HepG2 (cell line): Measurements from ENCODE around the gene IRF3. TPM values are rescaled to one million over a fixed set of nuclear protein-coding genes. Genes with fewer than 3 reads are reported as not detected.

ENCODE experiments used
- ATAC-seq: fragments of 200-7000 bp; cut with Tn5 transposase; 3 replicates; pipeline ENCODE4 v1.9.1; 2020; ENCODE audit warnings: mild to moderate bottlenecking, moderate library complexity
- BruUV-seq: library from RNA; stranded (reverse); fragments of 400-500 nt; replicated peaks from 2 replicates; lab custom pipeline; 2021; lab: Mats Ljungman, UMichigan
- CTCF ChIA-PET: fragments of 300-600 bp; formaldehyde crosslinking; extraction: SDS; loops from one replicate; lab custom pipeline; 2021; ENCODE audit warnings: low total read pairs, inconsistent platforms, low intra/inter-chr PET ratio; lab: Yijun Ruan, JAX
- POLR2A ChIA-PET: fragments of 350-600 bp; sonication (Branson Sonifier 250); formaldehyde crosslinking; loops from one replicate; lab custom pipeline; 2020; ENCODE audit warnings: antibody characterized with exemption, inconsistent platforms; lab: Yijun Ruan, JAX
- DNase-seq: peaks from one replicate; pipeline ENCODE4 v3.0.0-alpha.2; 2015; ENCODE audit warnings: low spot score
- FAIRE-seq: peaks from 3 replicates; lab custom pipeline; 2011; peaks lifted over from hg19 to GRCh38; lab: Jason Lieb, UNC
- H2AFZ ChIP-seq: one replicate; pipeline ENCODE4 v1.6.1; 2011; ENCODE audit warnings: low read length, inconsistent platforms
- H3K27ac ChIP-seq: fragments of 300-600 bp; 3 replicates; pipeline ENCODE4 v1.8.0; 2011; ENCODE audit warnings: mixed run types, mild to moderate bottlenecking, mixed read lengths, low read length, inconsistent platforms; ENCODE audit not compliant: insufficient read depth; ENCODE audit errors: extremely low read length
- H3K27me3 ChIP-seq, 2 experiments: fragments of 200-600 bp in 1 of 2; 2 replicates in 1 of 2; 3 replicates in 1 of 2; pipeline versions ENCODE4 v1.6.0 to v1.8.0; 2011; ENCODE audit warnings: low read length in 2 of 2, mild to moderate bottlenecking in 2 of 2, moderate library complexity in 2 of 2, inconsistent platforms in 1 of 2; ENCODE audit not compliant: insufficient read depth in 2 of 2, control insufficient read depth in 1 of 2
- H3K36me3 ChIP-seq, 2 experiments: fragments of 200-600 bp in 1 of 2; replicated peaks in 1 of 2; 2 replicates in 1 of 2; 3 replicates in 1 of 2; pipeline versions ENCODE4 v1.5.1 to v1.8.0; 2011; ENCODE audit warnings: low read length in 2 of 2, inconsistent platforms in 1 of 2; ENCODE audit not compliant: insufficient read depth in 2 of 2, control insufficient read depth in 1 of 2
- H3K4me1 ChIP-seq: 2 replicates; pipeline ENCODE4 v1.5.1; 2012; ENCODE audit warnings: low read length, inconsistent platforms; ENCODE audit not compliant: insufficient read depth
- H3K4me2 ChIP-seq: 2 replicates; pipeline ENCODE4 v1.6.0; 2011; ENCODE audit warnings: low read depth, low read length, inconsistent platforms
- H3K4me3 ChIP-seq, 3 experiments: fragments of 200-600 bp in 1 of 3; sonication (generic), shearing (Covaris generic) in 1 of 3; replicated peaks in 1 of 3; 2 replicates each; pipeline ENCODE4 v1.5.1; 2011 to 2016; ENCODE audit warnings: low read length in 3 of 3, inconsistent platforms in 2 of 3, low read depth in 2 of 3, mild to moderate bottlenecking in 2 of 3, control low read depth in 1 of 3, mixed read lengths in 1 of 3; ENCODE audit not compliant: insufficient read depth in 1 of 3
- H3K79me2 ChIP-seq: one replicate; pipeline ENCODE4 v1.6.1; 2011; ENCODE audit warnings: low read length, inconsistent platforms; ENCODE audit not compliant: insufficient read depth
- H3K9ac ChIP-seq: 2 replicates; pipeline ENCODE4 v1.6.0; 2011; ENCODE audit warnings: mild to moderate bottlenecking, low read depth, low read length, inconsistent platforms; ENCODE audit not compliant: insufficient read depth
- H3K9me3 ChIP-seq: 2 replicates; pipeline ENCODE4 v1.5.1; 2012; ENCODE audit warnings: mild to moderate bottlenecking, low read length
- H4K20me1 ChIP-seq: 2 replicates; pipeline ENCODE4 v1.6.0; 2011; ENCODE audit warnings: inconsistent platforms, mild to moderate bottlenecking, low read length, moderate library complexity; ENCODE audit not compliant: insufficient read depth
- LCORL ChIP-seq, 2 experiments: fragments of 450-650 bp in 1 of 2; sonication (generic) in 1 of 2; formaldehyde crosslinking in 1 of 2; IDR thresholded peaks; 2 replicates each; pipeline versions ENCODE4 v1.5.0 to v1.6.1; 2017 to 2020; ENCODE audit warnings: antibody characterized with exemption in 1 of 2, missing genetic modification reagents in 1 of 2
- SALL1 ChIP-seq: sonication (generic); formaldehyde crosslinking; IDR thresholded peaks from 2 replicates; pipeline ENCODE4 v1.8.0; 2022; ENCODE audit warnings: mild to moderate bottlenecking, missing genetic modification reagents
- SOX6 ChIP-seq, 2 experiments: fragments of 450-650 bp in 1 of 2; sonication (generic) in 1 of 2; formaldehyde crosslinking in 1 of 2; IDR thresholded peaks; 2 replicates each; pipeline versions ENCODE4 v1.4.0 to v1.6.1; 2017 to 2020; ENCODE audit warnings: antibody characterized with exemption in 1 of 2, mild to moderate bottlenecking in 1 of 2, missing genetic modification reagents in 1 of 2
- ZGPAT ChIP-seq: IDR thresholded peaks from 2 replicates; pipeline ENCODE4 v1.6.1; 2016; ENCODE audit warnings: mild to moderate bottlenecking
- ZMAT5 ChIP-seq: sonication (generic); formaldehyde crosslinking; IDR thresholded peaks from 2 replicates; pipeline ENCODE4 v1.5.0; 2020; ENCODE audit warnings: mild to moderate bottlenecking, low read depth, missing genetic modification reagents, borderline replicate concordance
- ZNF33A ChIP-seq: sonication (generic); formaldehyde crosslinking; IDR thresholded peaks from 2 replicates; pipeline ENCODE4 v1.5.1; 2020; ENCODE audit warnings: missing genetic modification reagents, mild to moderate bottlenecking, moderate library complexity, borderline replicate concordance
- ZNF414 ChIP-seq: sonication (generic); formaldehyde crosslinking; IDR thresholded peaks from 2 replicates; pipeline ENCODE4 v1.5.0; 2020; ENCODE audit warnings: missing genetic modification reagents
- ZNF556 ChIP-seq: sonication (generic); formaldehyde crosslinking; IDR thresholded peaks from 2 replicates; pipeline ENCODE4 v1.4.0; 2020; ENCODE audit warnings: mild to moderate bottlenecking, missing genetic modification reagents, borderline replicate concordance
- WGBS: methylation state at CpG from one replicate; pipeline ENCODE4 v1.1.6; 2017; ENCODE audit warnings: low lambda C conversion rate; 5-methylcytosine and 5-hydroxymethylcytosine counted together
- in situ Hi-C: cut with HindIII; loops from 2 replicates; pipeline ENCODE4 v1.10.0; 2017; ENCODE audit warnings: low pct_unique_long_range_greater_than_20kb; ENCODE audit not compliant: extremely low pct_ligation_motif_present
- intact Hi-C: fragments of 100-400 bp; cut with micrococcal nuclease; formaldehyde crosslinking; loops from one replicate; pipeline ENCODE4 v1.10.0; 2022; ENCODE audit not compliant: unreplicated experiment
- polyA plus RNA-seq, 8 experiments: library from polyadenylated mRNA; depleted of rRNA in 3 of 8; stranded (reverse) in 7 of 8; unstranded in 1 of 8; fragments of >200 nt; fragmentation: Illumina TruSeq in 4 of 8; extraction: Trizol in 4 of 8; gene quantifications; 2 replicates each; pipeline versions ENCODE4 v1.2.1 to v1.2.3, GENCODE V29; 2011 to 2016; ENCODE audit warnings: low read depth in 4 of 8, missing spikeins in 1 of 8, mixed read lengths in 1 of 8; ENCODE audit not compliant: insufficient read depth in 1 of 8
- total RNA-seq, 5 experiments: library from RNA; depleted of rRNA; stranded (reverse); fragments of >200 nt; fragmentation: Illumina TruSeq; extraction: Trizol; gene quantifications; 2 replicates each; pipeline ENCODE4 v1.2.3, GENCODE V29; 2016; ENCODE audit warnings: low read depth in 1 of 5

IRF3 gene
- total and polyA plus RNA-seq, 2 of the 13 experiments (the other 11 are each of a cell fraction or from before 2014, with no cell fraction given): 61.9 to 65.5 TPM

- ATAC-seq (no peak), DNase-seq (no peak), FAIRE-seq (no peak)
- TF ChIP-seq ZGPAT (CRISPR knock-in tag): no peak
- Histone ChIP-seq H3K27ac (no peak overlapping the region), H3K9me3 (no peaks in the 10 kb centered on the region), H3K4me2 (no peak overlapping the region), H3K4me3 (no peak overlapping the region), H3K36me3 (no peaks in the 10 kb centered on the region), H3K79me2 (no peaks in the 10 kb centered on the region), H3K9ac (no peak overlapping the region), H4K20me1 (no peaks in the 10 kb centered on the region), H3K4me1 (no peaks in the 10 kb centered on the region), H2AFZ (no peak overlapping the region), H3K27me3 (peaks cover 0 to 12% of the 10 kb centered on the region in 2 experiments; a peak in 2 of 5 replicates)
- WGBS: 63% methylated on average over 7 of the region's 7 CpGs
- in situ Hi-C loops: no loop called here
- ChIA-PET CTCF (no interaction called here), POLR2A (interaction anchor here (1.3 kb wide), 1 partner anchor 20 kb away, joined by 4 read pairs; no protein-coding TSS in a partner anchor)
- intact Hi-C loops: no loop called here
- BruUV-seq: no TSS peak
Measured at GRCh38 chr19:49696865-49697264, 31.2 kb upstream of the IRF3 start.

GRCh38 chr19:49696115-49696514, 30.5 kb upstream of the IRF3 start:
- H3K4me3 ChIP-seq: no peak overlapping the region
- H3K79me2 ChIP-seq: no peaks in the 10 kb centered on the region
- intact Hi-C loops: no loop called here
- POLR2A ChIA-PET: no interaction called here
- WGBS: 36% methylated on average over 6 of the region's 6 CpGs
- DNase-seq (no peak), FAIRE-seq (no peak), ATAC-seq (no peak)
- H4K20me1 ChIP-seq: no peaks in the 10 kb centered on the region
- H2AFZ ChIP-seq: no peak overlapping the region
- in situ Hi-C loops: no loop called here
- CTCF ChIA-PET: no interaction called here
- BruUV-seq: no TSS peak
- TF ChIP-seq SALL1 (CRISPR knock-in tag) (no peak), ZNF556 (no peak), ZNF414 (no peak), LCORL (IDR thresholded peaks at IDR 0.05) (no peak), LCORL (CRISPR knock-in tag; IDR thresholded peaks at IDR 0.05) (no peak), SOX6 (IDR thresholded peaks at IDR 0.05) (no peak), SOX6 (CRISPR knock-in tag; IDR thresholded peaks at IDR 0.05) (no peak), ZMAT5 (CRISPR knock-in tag) (no peak), ZNF33A (CRISPR knock-in tag) (no peak)
- no peaks in the 10 kb centered on the region for H3K9me3 ChIP-seq
- no peaks in the 10 kb centered on the region for H3K36me3 ChIP-seq
- H3K9ac ChIP-seq: no peak overlapping the region
- peaks cover 0 to 8% of the 10 kb centered on the region in 2 experiments; a peak in 2 of 5 replicates for H3K27me3 ChIP-seq
- H3K27ac ChIP-seq: no peak overlapping the region
- H3K4me2 ChIP-seq: no peak overlapping the region
- H3K4me1 ChIP-seq: no peaks in the 10 kb centered on the region
